OCI-LY1 (cell line): ENCODE data around the gene ABCA4.

ENCODE experiments used
- EZH2 ChIP-seq: fragments of 200-600 bp; sonication (generic), shearing (Covaris generic); IDR thresholded peaks from 2 replicates; pipeline ENCODE4 v1.8.0; 2017; ENCODE audit warnings: borderline replicate concordance, mixed run types, mild to moderate bottlenecking, antibody characterized with exemption, low read length, moderate library complexity, mixed read lengths
- TF ChIP-seq, protein P1 (sequence below): fragments of 200-600 bp; sonication (generic), shearing (Covaris generic); IDR thresholded peaks from 2 replicates; pipeline ENCODE4 v1.5.1; 2017; ENCODE audit warnings: mild to moderate bottlenecking, antibody characterized with exemption, low read length, moderate library complexity, mixed read lengths

GRCh38 chr1:94070865-94071264 lies 50.1 kb downstream of the ABCA4 start:
- TF ChIP-seq, protein P1, sequence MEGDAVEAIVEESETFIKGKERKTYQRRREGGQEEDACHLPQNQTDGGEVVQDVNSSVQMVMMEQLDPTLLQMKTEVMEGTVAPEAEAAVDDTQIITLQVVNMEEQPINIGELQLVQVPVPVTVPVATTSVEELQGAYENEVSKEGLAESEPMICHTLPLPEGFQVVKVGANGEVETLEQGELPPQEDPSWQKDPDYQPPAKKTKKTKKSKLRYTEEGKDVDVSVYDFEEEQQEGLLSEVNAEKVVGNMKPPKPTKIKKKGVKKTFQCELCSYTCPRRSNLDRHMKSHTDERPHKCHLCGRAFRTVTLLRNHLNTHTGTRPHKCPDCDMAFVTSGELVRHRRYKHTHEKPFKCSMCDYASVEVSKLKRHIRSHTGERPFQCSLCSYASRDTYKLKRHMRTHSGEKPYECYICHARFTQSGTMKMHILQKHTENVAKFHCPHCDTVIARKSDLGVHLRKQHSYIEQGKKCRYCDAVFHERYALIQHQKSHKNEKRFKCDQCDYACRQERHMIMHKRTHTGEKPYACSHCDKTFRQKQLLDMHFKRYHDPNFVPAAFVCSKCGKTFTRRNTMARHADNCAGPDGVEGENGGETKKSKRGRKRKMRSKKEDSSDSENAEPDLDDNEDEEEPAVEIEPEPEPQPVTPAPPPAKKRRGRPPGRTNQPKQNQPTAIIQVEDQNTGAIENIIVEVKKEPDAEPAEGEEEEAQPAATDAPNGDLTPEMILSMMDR, result no peak
- no peak for TF ChIP-seq EZH2
